GM12891 (cell line): Measurements from ENCODE around the gene P2RX4.
"Not testable (repeated sequence)": the region's sequence is repeated elsewhere in the genome, so short reads cannot be mapped to it uniquely, and the experiment has no call there.

Source experiments
- DNase-seq: peaks from one replicate; pipeline ENCODE4 v3.0.0; 2011; ENCODE audit warnings: low spot score; ENCODE audit not compliant: insufficient read length
- FAIRE-seq: peaks from 2 replicates; lab custom pipeline; 2011; peaks lifted over from hg19 to GRCh38; lab: Jason Lieb, UNC
- PAX5 ChIP-seq: IDR thresholded peaks from 2 replicates; pipeline ENCODE4 v1.6.1; 2011; ENCODE audit warnings: low read length, moderate library complexity, mild to moderate bottlenecking; ENCODE audit not compliant: insufficient read depth, severe bottlenecking
- POLR2A ChIP-seq: IDR thresholded peaks from 2 replicates; pipeline ENCODE4 v1.6.1; 2011; ENCODE audit warnings: low read depth, low read length, control low read depth
- POLR2AphosphoS5 ChIP-seq: IDR thresholded peaks from 2 replicates; pipeline ENCODE4 v1.6.1; 2011; ENCODE audit warnings: low read depth, low read length, control low read depth
- POU2F2 ChIP-seq: IDR thresholded peaks from 2 replicates; pipeline ENCODE4 v1.6.1; 2011; ENCODE audit warnings: low read depth, mild to moderate bottlenecking, control low read depth, low read length, moderate library complexity
- SPI1 ChIP-seq: IDR thresholded peaks from 2 replicates; pipeline ENCODE4 v1.6.1; 2011; ENCODE audit warnings: low read depth, low read length, control low read depth
- TAF1 ChIP-seq: IDR thresholded peaks from 2 replicates; pipeline ENCODE4 v1.6.1; 2011; ENCODE audit warnings: low read depth, low read length, control low read depth

Gene P2RX4

GRCh38 chr12:121188227-121188626 is 21.7 kb upstream of the P2RX4 start:
- DNase-seq (no peak), FAIRE-seq (no peak)
- TF ChIP-seq TAF1: no peak
- no peak for TF ChIP-seq POLR2A
- no peak for TF ChIP-seq PAX5
- TF ChIP-seq SPI1: no peak
- TF ChIP-seq POU2F2: no peak
- no peak for TF ChIP-seq POLR2AphosphoS5

- no peak for DNase-seq
- no peak for FAIRE-seq
- TF ChIP-seq SPI1: no peak
- no peak for TF ChIP-seq POU2F2
- no peak for TF ChIP-seq POLR2A
- TF ChIP-seq POLR2AphosphoS5: no peak
- no peak for TF ChIP-seq PAX5
- no peak for TF ChIP-seq TAF1
Measured at GRCh38 chr12:121189131-121189530, 20.8 kb upstream of the P2RX4 start.

- TF ChIP-seq POLR2A (no peak), PAX5 (no peak), POU2F2 (no peak), TAF1 (no peak), POLR2AphosphoS5 (no peak), SPI1 (no peak)
- no peak for DNase-seq
- no peak for FAIRE-seq
Measured at GRCh38 chr12:121189619-121190155, 20.2 kb upstream of the P2RX4 start.

GRCh38 chr12:121190523-121191031 is 19.4 kb upstream of the P2RX4 start:
- no peak for DNase-seq
- no peak for TF ChIP-seq POU2F2
- no peak for TF ChIP-seq POLR2A
- no peak for TF ChIP-seq POLR2AphosphoS5
- TF ChIP-seq SPI1: no peak
- no peak for TF ChIP-seq PAX5
- no peak for TF ChIP-seq TAF1
- no peak for FAIRE-seq

- FAIRE-seq (no peak), DNase-seq (no peak)
- no peak for TF ChIP-seq SPI1
Measured at GRCh38 chr12:121191151-121191550, 18.8 kb upstream of the P2RX4 start.

GRCh38 chr12:121196902-121197301 is 13.0 kb upstream of the P2RX4 start:
- no peak for TF ChIP-seq TAF1
- no peak for TF ChIP-seq POU2F2
- no peak for TF ChIP-seq POLR2A
- TF ChIP-seq SPI1: no peak
- no peak for TF ChIP-seq PAX5
- no peak for TF ChIP-seq POLR2AphosphoS5
- no peak for DNase-seq
- FAIRE-seq: no peak

- DNase-seq (no peak), FAIRE-seq (no peak)
- TF ChIP-seq POU2F2: no peak
- no peak for TF ChIP-seq POLR2A
- TF ChIP-seq SPI1: no peak
- TF ChIP-seq POLR2AphosphoS5: no peak
- no peak for TF ChIP-seq PAX5
- no peak for TF ChIP-seq TAF1
Measured at GRCh38 chr12:121198949-121199348, 11.0 kb upstream of the P2RX4 start.

- not testable (repeated sequence) for FAIRE-seq, DNase-seq
Measured at GRCh38 chr12:121201140-121201539, 8.8 kb upstream of the P2RX4 start.

- DNase-seq (no peak), FAIRE-seq (no peak)
- TF ChIP-seq TAF1 (no peak), PAX5 (no peak), POU2F2 (no peak), SPI1 (no peak), POLR2A (no peak), POLR2AphosphoS5 (no peak)
Measured at GRCh38 chr12:121202407-121203355, 7.2 kb upstream of the P2RX4 start.

- FAIRE-seq (no peak), DNase-seq (no peak)
- TF ChIP-seq TAF1 (no peak), POLR2AphosphoS5 (no peak), SPI1 (no peak), POU2F2 (no peak), POLR2A (no peak), PAX5 (no peak)
Measured at GRCh38 chr12:121203482-121203881, 6.4 kb upstream of the P2RX4 start.
